HK-2 (cell line): Measurements from ENCODE around the gene DVL2.
"Not testable (repeated sequence)": the region's sequence is repeated elsewhere in the genome, so short reads cannot be mapped to it uniquely, and the experiment has no call there.

Source experiments
- DNase-seq: peaks from one replicate; pipeline ENCODE4 v3.0.0-alpha.2; 2018; ENCODE audit not compliant: unreplicated experiment

The DVL2 gene

DNA sequence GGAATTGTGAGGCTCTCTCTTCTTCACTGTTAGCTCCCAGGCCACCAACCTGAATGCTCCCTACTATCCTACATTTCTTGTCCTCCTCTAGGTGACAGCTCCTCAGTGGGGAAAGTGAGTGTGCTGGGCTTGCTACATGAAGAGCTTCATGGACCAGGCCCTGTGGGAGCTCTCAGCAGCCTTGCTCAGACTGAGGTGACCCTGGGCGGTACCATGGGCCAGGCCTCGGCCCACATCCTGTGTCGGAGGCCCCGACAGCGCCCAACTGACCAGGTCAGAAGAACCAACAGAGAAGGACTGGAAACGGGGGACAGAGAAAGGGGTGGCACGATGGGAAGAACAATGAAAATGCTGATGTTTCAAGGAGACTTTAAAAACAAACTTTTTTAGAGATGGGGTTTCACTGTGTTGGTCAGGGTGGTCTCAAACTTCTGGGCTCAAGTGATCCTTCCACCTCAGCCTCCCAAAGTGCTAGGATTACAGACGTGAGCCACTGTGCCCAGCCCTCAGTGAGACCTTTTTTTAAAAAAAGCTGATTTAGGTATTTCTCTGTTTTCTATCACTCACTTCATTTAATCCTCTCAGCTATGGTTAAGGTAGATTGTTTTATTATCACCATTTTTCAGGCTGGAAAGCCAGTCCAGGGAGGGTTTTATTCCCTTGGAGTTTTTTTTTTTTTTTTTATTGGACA lies 22.6 kb upstream of the DVL2 start:
- no peak for DNase-seq

DNA sequence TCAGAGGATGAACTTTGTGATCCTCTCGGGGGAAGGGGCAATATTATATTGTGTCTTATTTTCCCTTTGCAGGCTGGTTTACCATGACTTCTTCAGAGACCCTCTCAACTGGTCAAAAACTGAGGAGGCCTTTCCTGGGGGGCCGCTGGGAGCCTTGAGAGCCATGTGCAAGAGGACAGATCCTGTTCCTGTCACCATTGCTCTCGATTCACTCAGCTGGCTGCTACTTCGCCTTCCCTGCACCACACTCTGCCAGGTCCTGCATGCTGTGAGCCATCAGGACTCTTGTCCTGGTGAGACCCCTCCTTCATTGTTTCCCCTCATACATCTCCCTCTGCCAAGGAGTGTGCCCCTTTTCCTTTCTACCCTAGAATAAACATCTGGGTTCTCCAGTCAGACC lies 20.2 kb upstream of the DVL2 start:
- no peak for DNase-seq

DNA sequence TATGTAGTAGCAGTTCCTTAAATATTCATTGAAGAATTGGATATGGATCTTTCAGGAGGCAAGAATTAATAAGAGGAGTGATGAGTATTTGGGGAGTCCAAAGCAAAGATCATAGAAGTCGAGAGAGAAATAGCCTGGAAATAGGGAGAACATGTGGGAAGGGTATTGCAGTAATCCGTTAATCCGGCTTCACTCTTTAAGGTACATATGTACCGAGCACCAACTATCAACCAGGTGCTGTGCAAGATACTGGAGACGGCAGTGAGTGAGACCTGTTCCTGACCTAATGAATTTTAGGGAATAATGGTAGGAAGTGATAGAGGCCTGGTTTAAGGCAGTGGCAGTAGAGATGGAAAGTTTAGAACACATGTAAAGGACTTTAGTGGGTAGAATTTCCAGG lies 18.8 kb upstream of the DVL2 start:
- DNase-seq: no peak

DNA sequence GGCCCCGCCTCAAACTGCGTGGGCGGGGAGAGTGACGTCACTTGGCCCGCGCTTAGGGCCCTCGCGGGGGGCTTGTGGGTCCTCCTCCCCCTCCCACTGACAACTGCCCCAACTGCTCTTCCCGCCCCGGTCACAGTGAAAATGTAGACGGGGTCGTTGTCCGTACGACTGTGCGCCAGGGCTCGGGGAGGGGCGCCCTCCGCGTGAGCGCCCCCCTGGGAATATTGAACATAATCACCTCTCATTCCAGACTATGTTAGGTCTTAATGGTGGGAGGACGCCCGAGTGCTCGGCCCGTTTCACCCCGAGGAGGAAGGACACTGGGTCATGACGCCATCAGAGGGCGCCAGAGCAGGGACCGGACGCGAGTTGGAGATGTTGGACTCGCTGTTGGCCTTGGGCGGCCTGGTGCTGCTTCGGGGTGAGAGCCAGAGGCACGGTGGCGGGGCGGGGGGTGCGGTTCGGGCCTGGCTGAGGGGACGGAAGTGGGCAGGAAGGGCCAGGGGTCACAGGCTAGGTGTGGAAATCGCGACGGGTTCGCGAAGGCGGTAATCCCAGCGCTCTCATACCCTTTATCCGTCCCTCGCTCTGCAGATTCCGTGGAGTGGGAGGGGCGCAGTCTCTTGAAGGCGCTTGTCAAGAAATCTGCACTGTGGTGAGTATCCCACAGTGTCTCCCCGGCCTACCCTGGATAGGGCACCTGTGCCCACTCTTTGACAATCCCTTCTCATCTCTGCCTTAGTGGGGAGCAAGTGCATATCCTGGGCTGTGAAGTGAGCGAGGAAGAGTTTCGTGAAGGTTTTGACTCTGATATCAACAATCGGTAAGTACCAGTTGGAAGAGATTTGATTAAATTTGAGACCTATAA lies 18.1 kb upstream of the DVL2 start, which contains the start of gene ELP5:
Gene ELP5 (plus strand): TSS at position 40 of the 868 bp plus-strand sequence. CDS start 336 bp downstream, at position 376.
- DNase-seq: peak; percentile 93

DNA sequence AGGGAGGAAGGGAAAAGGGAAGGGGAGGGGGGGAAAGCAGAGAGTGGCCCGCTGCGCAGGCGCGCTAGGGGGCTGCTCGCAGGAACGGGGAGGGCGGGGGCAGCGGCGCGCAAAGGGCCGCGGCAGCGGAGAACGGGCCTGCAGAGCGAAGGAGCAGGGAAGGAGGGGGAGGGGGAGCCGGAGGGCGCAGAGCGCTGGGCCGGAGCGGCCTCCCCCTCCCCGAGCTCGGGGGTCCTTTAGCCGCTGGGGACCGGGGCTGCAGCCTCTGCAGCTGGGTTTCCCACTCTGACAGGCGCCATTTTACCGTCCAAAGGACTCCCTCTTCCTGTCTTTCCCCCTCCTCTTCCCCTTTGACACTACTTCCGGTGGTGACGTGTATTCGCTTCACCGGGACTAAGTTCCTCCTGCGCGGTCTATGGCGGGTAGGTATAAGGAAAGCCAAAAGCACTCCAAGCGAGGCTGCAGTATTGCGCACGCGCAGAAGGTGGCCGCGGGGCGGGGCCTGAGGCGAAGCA lies 17.4 kb upstream of the DVL2 start, which contains the start of gene CTDNEP1:
Gene CTDNEP1 (minus strand): TSS at position 74 of the 515 bp plus-strand sequence. CDS start 438 bp downstream, outside the sequence.
- peak; percentile 99 for DNase-seq

DNA sequence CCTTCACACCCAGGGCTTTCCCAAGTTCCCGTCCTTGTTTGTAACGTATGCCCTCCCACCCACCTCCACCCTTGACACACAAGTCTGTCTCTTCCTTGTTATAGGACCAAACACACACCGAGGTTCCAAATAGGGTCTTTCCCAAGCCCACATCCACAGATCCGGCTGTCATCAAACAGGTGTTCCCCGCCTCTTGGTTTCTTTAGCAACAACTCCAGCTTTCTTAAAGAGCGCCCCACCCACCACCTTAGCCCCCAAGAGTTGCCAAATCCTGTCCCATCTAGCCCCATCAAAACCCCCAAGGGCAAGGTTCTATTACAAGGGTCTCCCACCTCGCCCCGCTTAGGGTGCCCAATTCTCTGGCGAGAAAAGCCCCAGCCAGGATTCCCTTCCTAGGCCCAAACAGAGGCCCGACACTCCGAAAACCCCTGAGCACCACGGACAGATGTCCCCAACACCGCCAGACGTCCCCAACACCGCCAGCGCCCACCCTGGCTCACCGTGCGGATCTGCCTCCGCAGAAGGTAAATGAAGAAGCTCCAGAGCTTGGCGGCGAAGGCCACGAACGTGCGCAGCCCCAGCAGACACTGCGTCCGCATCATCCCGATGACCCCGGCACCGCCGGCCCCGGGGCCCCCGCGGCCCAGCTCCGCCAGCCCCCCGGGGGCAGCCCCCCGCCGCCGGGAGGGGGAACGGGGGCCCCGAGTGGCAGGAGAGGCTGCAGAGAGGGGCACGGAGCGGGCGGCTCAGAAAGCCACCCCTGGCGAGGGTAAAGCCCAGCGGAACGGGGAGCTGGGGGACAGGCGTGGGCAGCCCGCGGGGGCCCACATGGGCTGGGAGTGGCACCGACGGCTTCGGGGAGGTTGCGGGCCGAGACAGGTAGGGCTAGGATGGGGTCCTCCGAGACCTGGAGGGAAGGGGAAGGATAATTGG lies 16.6 kb upstream of the DVL2 start:
- no peak for DNase-seq

DNA sequence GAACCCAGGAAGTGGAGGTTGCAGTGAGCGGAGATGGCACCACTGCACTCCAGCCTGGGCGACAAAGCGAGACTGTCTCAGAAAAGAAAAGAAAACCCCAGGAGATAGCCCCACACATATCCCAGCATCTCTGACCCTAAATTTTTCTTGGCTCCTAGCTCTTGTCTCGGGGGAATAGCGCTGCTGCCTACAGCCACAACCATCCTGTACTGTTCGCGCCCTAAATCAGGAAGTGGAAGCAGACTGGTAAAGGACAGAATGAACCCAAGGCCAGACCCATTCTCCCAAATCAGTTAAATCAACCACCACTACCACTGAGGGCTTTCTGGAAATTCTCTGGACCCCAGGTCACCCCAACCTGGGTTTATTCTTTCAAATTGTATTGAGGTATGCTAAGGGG lies 15.5 kb upstream of the DVL2 start:
- no peak for DNase-seq

DNA sequence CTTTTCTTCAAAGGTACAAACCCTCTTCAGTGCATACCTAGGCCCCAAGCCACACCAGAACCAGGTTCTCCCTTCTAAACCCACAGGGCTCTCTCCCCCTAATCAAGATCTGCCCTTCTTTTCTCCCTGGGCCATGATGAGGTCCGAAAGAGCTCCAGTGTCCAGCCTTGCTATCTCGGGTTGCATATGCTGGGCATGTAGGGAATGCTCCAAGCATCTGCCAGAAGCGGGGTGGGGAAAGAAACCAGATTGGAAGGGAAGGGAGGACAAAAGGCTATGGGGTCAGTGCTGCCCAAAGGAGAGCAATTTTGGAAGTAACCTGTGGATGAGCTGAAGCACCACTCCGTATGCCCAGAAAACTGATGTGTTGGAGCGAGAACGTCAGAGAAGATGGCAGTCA lies 14.9 kb upstream of the DVL2 start:
- DNase-seq: no peak

DNA sequence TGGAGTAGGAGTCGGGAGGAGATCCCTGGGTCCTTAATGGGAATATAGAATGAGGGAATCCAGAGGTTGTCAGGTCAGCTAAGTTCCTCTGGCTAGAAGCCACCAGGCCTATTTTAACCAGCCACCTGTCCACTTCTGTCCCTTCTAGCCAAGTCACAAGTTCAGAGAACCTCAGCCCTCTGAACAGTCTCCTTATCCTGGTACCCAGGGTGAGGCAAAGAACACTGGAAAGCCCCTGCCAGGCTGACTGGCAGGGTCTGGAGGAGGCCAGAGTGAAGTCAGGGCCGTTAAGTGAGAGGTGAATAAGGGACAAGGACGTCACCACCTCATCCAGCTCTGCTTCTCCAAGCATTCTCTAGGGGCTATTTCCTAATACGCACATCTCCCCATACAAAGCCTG lies 14.5 kb upstream of the DVL2 start:
- no peak for DNase-seq

DNA sequence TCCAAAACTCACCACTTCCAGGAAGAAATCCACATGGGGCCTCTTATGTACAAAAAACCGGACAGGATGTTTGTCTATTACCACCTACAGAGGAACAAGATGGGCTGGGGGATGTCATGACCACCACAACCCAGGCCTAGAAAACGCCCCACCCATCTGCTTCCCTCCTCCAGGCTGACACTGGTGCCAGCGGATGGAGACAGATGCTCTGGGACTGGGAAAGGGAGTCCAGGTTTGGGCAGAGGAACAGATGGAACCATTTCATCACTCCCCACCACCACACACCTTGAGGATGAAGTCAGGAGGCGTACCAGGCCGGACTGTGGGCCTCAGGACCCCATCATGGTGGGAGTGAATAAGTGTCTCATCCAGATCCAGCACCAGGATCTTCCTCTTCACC lies 12.5 kb upstream of the DVL2 start:
- no peak for DNase-seq

DNA sequence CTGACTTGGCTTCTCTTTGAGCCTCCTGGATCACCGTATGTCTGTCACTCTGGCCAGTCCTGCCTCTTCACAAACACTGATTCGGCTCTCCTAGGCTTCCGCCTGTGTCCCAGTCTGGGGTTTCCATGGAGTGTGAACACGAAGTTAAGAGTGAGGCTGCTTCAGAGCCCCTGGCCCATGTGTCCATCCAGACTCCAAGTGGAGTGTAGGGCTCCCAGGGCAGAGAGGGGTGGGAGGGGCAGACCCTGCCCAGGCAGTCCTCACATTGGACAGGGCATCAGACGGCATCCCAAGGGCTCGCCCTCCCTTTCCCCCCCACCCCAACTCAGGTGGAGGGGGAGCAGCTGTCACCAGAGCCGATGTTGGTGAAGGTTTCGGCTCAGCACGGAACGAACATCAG lies 9.5 kb upstream of the DVL2 start:
- DNase-seq: not testable (repeated sequence)

DNA sequence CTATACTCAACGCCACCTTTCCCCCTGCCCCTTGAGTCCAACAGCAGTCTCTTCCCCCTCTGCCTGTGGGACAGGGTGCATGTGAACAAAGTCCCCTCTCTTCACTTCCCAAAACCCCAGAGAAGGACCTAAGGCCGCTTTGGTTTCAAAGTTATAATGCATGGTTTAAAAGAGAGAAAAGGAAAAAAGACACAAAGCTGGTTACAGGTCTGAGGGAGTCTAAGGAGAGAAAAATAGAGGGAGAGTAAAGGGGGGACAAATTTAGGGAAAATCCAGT lies 9.1 kb upstream of the DVL2 start:
- no peak for DNase-seq

DNA sequence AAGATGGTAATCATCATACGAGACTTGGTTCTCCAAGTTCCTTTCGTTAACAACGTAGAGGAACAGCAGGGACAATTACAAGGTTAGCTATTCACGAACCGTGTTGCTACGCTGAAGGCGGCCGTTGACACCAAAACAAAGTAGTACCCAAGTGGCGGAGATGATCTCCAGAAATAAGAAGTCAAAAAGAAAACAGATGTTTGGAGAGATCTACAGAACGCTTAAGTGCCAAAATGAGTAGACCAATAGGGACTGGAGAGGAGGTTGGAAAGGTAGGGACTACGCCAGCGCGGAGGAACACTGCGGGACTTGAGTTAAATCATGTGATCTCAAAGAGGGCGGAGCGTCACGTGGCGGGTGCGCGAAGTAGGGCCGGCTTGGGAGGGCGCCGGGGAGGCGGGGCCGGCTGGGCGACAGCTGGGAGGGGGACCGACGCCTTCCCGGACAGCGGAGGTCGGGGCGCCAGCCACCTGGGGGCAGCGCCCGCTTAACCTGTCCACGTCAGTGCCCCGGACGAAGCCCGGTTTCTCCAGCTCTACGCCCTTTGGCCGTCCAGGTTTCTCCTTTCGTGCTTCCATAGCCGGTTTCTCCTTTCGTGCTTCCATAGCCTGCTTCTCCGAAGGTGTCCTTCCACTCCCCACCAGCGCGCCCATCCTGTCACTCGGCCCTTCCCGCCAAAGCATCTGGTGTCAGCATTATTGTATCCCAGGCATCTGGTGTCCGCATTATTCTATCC lies 8.6 kb upstream of the DVL2 start:
- DNase-seq: peak; percentile 91

DNA sequence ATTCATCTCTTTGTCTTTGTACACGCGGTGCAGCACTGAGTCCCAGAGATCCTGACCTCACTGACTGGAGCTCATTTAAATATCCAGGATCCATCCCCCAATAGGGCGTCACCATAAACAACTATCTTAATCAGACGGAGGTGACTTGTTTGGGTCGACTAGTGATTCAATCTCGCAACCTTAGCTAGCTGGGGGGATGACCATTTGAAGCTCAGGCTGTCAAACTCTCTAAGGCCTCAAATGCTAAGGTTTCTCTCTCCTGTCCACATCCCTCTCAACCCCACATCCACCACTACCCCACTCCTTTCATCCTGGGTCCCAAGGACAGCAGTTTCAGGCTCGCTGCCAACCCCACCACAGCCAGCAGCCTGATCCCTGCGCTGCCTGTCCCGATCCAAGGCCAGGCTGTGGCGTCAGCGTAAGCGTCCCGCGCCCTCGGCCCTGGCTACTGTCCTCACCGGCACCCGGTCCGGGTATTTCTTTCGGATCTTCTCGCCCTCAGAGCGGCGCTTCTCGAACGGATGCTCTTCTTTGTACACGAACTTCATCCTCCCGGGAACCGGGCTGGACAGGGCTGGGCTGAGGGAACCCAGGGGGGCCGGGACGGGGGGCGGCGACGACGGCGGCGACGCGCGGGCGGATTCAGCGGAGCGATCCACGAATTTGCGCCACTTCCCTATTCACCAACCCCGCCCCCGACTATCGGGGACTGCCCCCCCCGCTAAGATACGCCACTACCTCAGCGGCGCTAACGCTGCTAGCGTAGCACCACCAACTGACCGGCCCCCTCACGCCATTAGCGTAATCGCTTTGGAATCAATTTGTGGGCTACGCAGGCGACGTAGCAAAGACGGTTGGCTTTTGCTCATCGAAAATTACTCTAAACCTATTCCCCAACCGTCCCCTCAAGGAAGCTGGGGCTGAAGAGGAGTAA lies 7.7 kb upstream of the DVL2 start, which contains the start of gene GABARAP:
Gene GABARAP (minus strand): TSS at position 667 of the 934 bp plus-strand sequence. CDS start 119 bp downstream, at position 548.
- DNase-seq: peak; percentile 92

DNA sequence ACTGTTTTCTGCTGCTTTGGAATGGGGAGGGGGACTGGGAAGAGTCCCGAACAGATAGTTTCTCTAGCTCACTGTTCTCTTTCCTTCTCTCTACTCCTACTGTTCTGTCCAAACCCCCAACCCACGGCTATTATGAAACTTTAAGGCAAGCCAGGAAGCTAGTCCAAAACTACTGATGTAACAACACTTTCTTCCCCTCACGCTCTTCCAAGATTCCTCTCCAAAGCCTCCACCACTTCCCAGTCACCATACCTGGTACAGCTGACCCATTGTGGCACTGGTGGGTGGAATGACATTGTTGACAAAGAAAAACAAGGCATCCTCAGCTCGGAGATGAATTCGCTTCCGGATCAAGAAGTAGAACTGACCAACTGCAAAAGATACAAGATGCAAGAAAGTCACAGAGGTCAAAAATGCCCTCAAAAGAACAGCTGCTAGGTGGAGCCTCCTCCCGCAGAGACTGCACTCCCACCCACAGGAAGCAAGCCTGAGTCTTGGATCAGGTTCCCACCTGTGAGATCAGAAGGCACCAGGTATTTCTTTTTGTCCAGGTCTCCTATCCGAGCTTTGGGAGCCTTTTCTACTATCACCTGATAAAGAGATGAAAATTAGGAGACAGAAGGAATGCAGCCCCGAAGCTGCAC lies 6.9 kb upstream of the DVL2 start:
- no peak for DNase-seq

DNA sequence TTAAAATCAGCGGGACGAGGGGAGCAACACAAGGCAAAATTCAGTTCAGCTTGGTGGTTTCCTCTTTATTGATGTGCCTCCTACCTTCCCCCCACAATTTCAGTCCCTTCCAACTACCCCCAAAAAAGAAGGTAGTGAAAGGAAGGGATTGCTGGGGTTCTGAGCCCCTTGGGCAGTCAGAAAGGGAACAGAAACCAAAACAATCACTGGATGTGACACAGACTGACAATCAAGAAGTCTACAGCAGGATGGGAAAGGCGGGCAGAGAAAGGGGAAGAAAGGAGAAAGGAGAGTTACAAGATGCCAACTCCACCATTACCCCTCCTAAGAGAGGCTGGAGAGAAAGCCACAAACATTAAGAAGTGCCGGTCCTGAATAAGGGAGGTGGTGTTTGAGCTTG lies 6.1 kb upstream of the DVL2 start:
- DNase-seq: no peak

DNA sequence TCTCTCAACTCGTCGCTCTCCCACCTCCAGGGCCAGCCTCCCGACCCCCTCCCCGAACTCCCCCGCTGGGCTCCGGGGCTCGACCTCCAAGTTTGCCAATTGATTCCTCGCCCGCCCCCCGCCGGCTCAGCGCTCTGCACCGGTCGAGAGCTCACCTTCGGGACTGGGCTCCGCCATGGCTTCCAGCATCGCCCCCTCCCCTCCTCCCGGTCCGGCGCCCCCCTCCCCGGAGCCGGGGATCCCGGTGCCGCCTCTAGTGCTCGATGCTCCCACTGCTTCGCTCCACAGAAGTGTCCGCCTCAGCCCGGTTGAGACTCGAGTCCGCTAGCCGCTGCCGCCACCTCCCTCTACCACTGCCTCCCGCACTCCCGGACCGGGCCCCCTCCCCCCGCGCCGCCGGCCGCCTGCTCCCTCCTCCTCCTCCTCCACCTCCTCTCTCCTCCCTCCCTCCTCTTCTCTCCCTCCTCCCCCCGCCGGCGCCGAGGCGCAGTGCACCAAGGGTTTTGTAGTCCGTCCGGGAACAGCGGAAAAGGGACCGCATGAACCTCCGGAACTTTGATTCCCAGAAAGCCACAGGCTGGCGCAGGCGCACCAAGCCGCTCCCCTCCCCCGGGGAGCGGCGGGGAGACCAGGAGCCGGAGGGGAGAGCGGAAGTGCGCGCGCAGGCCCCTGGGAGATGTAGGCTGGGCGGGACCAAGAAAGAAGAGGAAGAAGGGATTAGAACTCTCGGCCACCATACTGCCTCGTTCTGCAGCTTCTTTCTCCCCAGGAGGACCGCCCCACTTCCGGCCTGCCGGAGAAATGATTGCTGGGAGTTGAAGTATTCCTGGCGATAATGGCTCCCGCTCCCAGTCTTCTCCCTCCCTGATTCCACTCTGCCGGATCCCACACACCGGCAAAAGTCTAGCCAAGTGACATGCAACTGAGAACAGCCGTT lies 5.0 kb upstream of the DVL2 start, which contains the start of gene PHF23:
Gene PHF23 (minus strand): TSS at position 367 of the 937 bp plus-strand sequence. CDS start 178 bp downstream, at position 189.
- DNase-seq: peak; percentile 99

DNA sequence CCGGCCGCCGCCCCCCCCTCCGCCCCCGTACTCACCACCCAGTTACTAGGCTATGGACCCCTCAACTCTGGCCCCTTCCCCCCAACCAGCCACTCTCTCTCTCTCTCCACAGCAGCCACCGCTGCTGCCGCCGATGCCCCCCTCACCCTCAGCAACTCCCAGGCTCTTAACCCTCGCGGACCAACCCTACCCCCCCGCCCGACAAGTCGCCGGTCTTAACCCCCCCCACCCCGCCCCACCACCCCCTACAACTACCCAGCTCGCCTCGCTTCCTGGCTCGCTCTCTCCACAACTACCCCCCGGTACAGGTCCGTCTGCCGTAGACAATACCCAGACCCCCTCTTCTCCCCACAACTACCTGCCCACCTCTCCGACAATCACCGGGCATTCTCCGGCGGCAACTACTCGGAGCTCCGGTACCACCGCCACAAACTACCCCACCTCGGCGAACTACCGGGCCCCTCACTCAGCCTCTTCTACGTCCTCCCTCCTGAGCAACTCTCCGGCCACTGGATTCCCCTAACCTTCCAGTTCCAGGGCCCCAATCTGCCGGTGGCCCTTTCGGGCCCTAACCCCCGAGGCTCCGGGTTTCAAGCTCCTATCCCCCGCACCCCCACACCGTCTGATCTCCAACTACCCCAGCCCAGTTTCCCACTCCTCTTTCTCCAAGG lies 4.2 kb upstream of the DVL2 start:
- DNase-seq: peak; percentile 53
